Transverse colon (tissue), 4 donors: ENCODE results near the gene RPS5. TPM values are rescaled to one million over a fixed set of nuclear protein-coding genes. Genes with fewer than 3 reads are reported as not detected.
"Not testable (repeated sequence)": the region's sequence is repeated elsewhere in the genome, so short reads cannot be mapped to it uniquely, and the experiment has no call there.

Source experiments
- DNase-seq: peaks from one replicate; pipeline ENCODE4 v3.0.0-alpha.2; 2019
- H3K27ac ChIP-seq, 4 donors: fragments of 200-600 bp; sonication (generic); 2 replicates each; pipeline ENCODE4 v1.5.1; 2016 to 2018; ENCODE audit warnings: inconsistent platforms in 4 of 4
- H3K27me3 ChIP-seq: fragments of 200-600 bp; sonication (generic); 2 replicates; pipeline ENCODE4 v1.5.1; 2017; ENCODE audit warnings: inconsistent platforms
- H3K36me3 ChIP-seq, 4 donors: fragments of 200-600 bp; sonication (generic); 2 replicates each; pipeline ENCODE4 v1.5.1; 2017 to 2019; ENCODE audit warnings: inconsistent platforms in 4 of 4
- H3K4me1 ChIP-seq, 4 donors: fragments of 200-600 bp; sonication (generic); 2 replicates each; pipeline ENCODE4 v1.5.1; 2017 to 2020; ENCODE audit warnings: inconsistent platforms in 4 of 4
- H3K4me3 ChIP-seq, 4 donors: fragments of 200-600 bp; sonication (generic); 1 replicate in 1 of 4; 2 replicates in 3 of 4; pipeline versions ENCODE4 v1.5.1 to v1.6.1; 2017 to 2019; ENCODE audit warnings: inconsistent platforms in 4 of 4
- H3K9me3 ChIP-seq, 2 donors: fragments of 200-600 bp; sonication (generic); 2 replicates each; pipeline ENCODE4 v1.5.1; 2017 to 2019; ENCODE audit warnings: inconsistent platforms in 2 of 2
- EP300 ChIP-seq: sonication (generic); formaldehyde crosslinking; IDR thresholded peaks from one replicate; pipeline ENCODE4 v1.6.1; 2017; ENCODE audit warnings: antibody characterized with exemption, low read depth
- POLR2A ChIP-seq: fragments of 450-650 bp; IDR thresholded peaks from one replicate; pipeline ENCODE4 v1.6.1; 2016; ENCODE audit warnings: antibody characterized with exemption, mild to moderate bottlenecking, moderate library complexity
- POLR2AphosphoS5 ChIP-seq, 3 donors: sonication (generic); formaldehyde crosslinking; IDR thresholded peaks; one replicate each; pipeline ENCODE4 v1.6.1; 2016; ENCODE audit warnings: antibody characterized with exemption in 3 of 3
- WGBS, 2 donors: methylation state at CpG; one replicate each; pipeline ENCODE4 v1.1.5; 2018; ENCODE audit warnings: low coverage in 1 of 2; 5-methylcytosine and 5-hydroxymethylcytosine counted together
- in situ Hi-C, 4 donors: fragments of 200-750 bp; cut with MboI; loops; one replicate each; pipeline versions ENCODE4 v1.15.0 to v1.15.1; 2017; ENCODE audit warnings: low sequenced_read_pairs in 3 of 4, low pct_ligation_motif_present in 1 of 4, low pct_unique_long_range_greater_than_20kb in 1 of 4
- intact Hi-C: fragments of 100-400 bp; cut with DNase I; formaldehyde crosslinking; loops from one replicate; pipeline ENCODE4 v1.15.1; 2023; ENCODE audit warnings: low total_unique reads
- total RNA-seq, 4 donors: library from RNA; depleted of rRNA; stranded (reverse); fragments of >200 nt; gene quantifications; one replicate each; pipeline ENCODE4 v1.1.0, GENCODE V29; 2016
- TF ChIP-seq, protein P1 (sequence below), 5 experiments: fragments of 200-600 bp in 3 of 5; fragments of 450-650 bp in 2 of 5; sonication (generic) in 3 of 5; IDR thresholded peaks; 1 replicate in 2 of 5; 2 replicates in 3 of 5; pipeline ENCODE4 v1.5.1; 2016 to 2017; ENCODE audit warnings: antibody characterized with exemption in 5 of 5, inconsistent platforms in 3 of 5, mild to moderate bottlenecking in 2 of 5, moderate library complexity in 1 of 5

RPS5 gene
- total RNA-seq, 4 donors from 2014 or later, result 513 to 1,129 (median 743) TPM

GRCh38 chr19:58429745-58430144 lies 42.7 kb downstream of the RPS5 start:
- Histone ChIP-seq H3K4me3 (no peak overlapping the region), H3K27ac (no peak overlapping the region), H3K9me3 (peaks cover 71 to 80% of the 10 kb centered on the region in 2 donors), H3K27me3 (no peaks in the 10 kb centered on the region), H3K36me3 (peaks cover 7 to 30% (median 16%) of the 10 kb centered on the region in 4 donors), H3K4me1 (no peaks in the 10 kb centered on the region)
- in situ Hi-C loops, result no loop called here
- TF ChIP-seq POLR2AphosphoS5 (IDR thresholded peaks at IDR 0.05) (no peak), POLR2A (no peak)
- TF ChIP-seq, protein P1, sequence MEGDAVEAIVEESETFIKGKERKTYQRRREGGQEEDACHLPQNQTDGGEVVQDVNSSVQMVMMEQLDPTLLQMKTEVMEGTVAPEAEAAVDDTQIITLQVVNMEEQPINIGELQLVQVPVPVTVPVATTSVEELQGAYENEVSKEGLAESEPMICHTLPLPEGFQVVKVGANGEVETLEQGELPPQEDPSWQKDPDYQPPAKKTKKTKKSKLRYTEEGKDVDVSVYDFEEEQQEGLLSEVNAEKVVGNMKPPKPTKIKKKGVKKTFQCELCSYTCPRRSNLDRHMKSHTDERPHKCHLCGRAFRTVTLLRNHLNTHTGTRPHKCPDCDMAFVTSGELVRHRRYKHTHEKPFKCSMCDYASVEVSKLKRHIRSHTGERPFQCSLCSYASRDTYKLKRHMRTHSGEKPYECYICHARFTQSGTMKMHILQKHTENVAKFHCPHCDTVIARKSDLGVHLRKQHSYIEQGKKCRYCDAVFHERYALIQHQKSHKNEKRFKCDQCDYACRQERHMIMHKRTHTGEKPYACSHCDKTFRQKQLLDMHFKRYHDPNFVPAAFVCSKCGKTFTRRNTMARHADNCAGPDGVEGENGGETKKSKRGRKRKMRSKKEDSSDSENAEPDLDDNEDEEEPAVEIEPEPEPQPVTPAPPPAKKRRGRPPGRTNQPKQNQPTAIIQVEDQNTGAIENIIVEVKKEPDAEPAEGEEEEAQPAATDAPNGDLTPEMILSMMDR (IDR thresholded peaks at IDR 0.05), result no peak
- no peak for DNase-seq
- intact Hi-C loops, result no loop called here

GRCh38 chr19:58434217-58434616 lies 47.1 kb downstream of the RPS5 start:
- intact Hi-C loops (no loop called here), in situ Hi-C loops (no loop called here)
- Histone ChIP-seq H3K4me1 (peaks cover 0 to 1% (median under 1%) of the 10 kb centered on the region in 4 donors), H3K36me3 (peaks cover 7 to 64% (median 26%) of the 10 kb centered on the region in 4 donors), H3K27ac (no peak overlapping the region), H3K9me3 (peaks cover 86 to 94% of the 10 kb centered on the region in 2 donors), H3K4me3 (no peak overlapping the region), H3K27me3 (no peaks in the 10 kb centered on the region)
- WGBS, 2 donors, result 97% methylated on average over 2 of the region's 2 CpGs; no CpG with 5 or more reads in 1 of the 2 donors
- DNase-seq, result no peak
- TF ChIP-seq EP300 (no peak), POLR2AphosphoS5 (IDR thresholded peaks at IDR 0.05) (no peak), POLR2A (no peak)
- TF ChIP-seq, protein P1 (IDR thresholded peaks at IDR 0.05), result no peak

GRCh38 chr19:58439576-58440554 lies 52.8 kb downstream of the RPS5 start, which contains the start of gene ZNF132:
ZNF132 (minus strand) TSS chr19:58440153; CDS start chr19:58439821, 332 bp downstream.
- H3K4me3 ChIP-seq, result peak within 1 kb of the TSS; percentile 42 to 89 (median 64)
- H3K4me1 ChIP-seq, result peaks cover 0 to 15% (median 10%) of the 10 kb centered on the region in 4 donors
- peak within 1 kb of the TSS; percentile 69 to 90 (median 75) for H3K27ac ChIP-seq
- TF ChIP-seq POLR2AphosphoS5 (IDR thresholded peaks at IDR 0.05) (peak; percentile 51 to 69 (median 64)), POLR2A (peak; percentile 10), EP300 (no peak)
- TF ChIP-seq, protein P1 (IDR thresholded peaks at IDR 0.05), result no peak
- 16% methylated on average over 56 of the region's 59 CpGs; no CpG with 5 or more reads in 1 of the 2 donors for WGBS, 2 donors
- intact Hi-C loops (no loop called here), in situ Hi-C loops (no loop called here)
- peaks cover 0 to 33% (median 10%) of the 10 kb centered on the region in 4 donors for H3K36me3 ChIP-seq
- DNase-seq, result peak; percentile 96
- no peaks in the 10 kb centered on the region for H3K27me3 ChIP-seq
- peaks cover 30 to 41% of the 10 kb centered on the region in 2 donors for H3K9me3 ChIP-seq

GRCh38 chr19:58440556-58440955 lies 53.5 kb downstream of the RPS5 start:
- Histone ChIP-seq H3K4me1 (peaks cover 0 to 15% (median 10%) of the 10 kb centered on the region in 4 donors), H3K27ac (peak overlapping the region; percentile 69 to 90 (median 75)), H3K27me3 (no peaks in the 10 kb centered on the region), H3K4me3 (peak overlapping the region; percentile 42 to 86 (median 64)), H3K36me3 (peaks cover 0 to 26% (median 6%) of the 10 kb centered on the region in 4 donors), H3K9me3 (peaks cover 23 to 34% of the 10 kb centered on the region in 2 donors)
- in situ Hi-C loops, result no loop called here
- DNase-seq, result no peak
- intact Hi-C loops, result no loop called here
- 45% methylated on average over 31 of the region's 31 CpGs; no CpG with 5 or more reads in 1 of the 2 donors for WGBS, 2 donors
- no peak for TF ChIP-seq EP300
- TF ChIP-seq POLR2A, result no peak
- TF ChIP-seq POLR2AphosphoS5 (IDR thresholded peaks at IDR 0.05), result no peak
- TF ChIP-seq, protein P1 (IDR thresholded peaks at IDR 0.05), result no peak

DNA sequence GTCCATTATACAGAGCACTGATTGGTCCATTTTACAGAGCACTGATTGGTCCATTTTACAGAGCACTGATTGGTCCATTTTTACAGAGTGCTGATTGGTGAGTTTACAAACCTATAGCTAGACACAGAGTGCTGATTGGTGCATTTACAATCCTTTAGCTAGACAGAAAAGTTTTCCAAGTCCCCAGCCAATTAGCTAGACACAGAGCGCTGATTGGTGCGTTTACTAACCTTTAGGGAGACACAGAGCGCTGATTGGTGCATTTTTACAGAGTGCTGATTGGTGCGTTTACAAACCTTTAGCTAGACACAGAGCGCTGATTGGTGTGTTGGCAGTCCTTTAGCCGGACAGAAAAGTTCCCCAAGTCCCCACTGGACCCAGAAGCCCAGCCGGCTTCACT lies 55.9 kb downstream of the RPS5 start:
- Histone ChIP-seq H3K9me3 (peaks cover 8 to 14% of the 10 kb centered on the region in 2 donors), H3K4me1 (peaks cover 0 to 15% (median 10%) of the 10 kb centered on the region in 4 donors)
- H3K4me3 ChIP-seq, in situ Hi-C loops, intact Hi-C loops, H3K27me3 ChIP-seq, H3K27ac ChIP-seq, DNase-seq, H3K36me3 ChIP-seq: not testable (repeated sequence)
- 80 to 91% methylated on average over 1 to 7 of the region's 7 CpGs for WGBS, 2 donors
